Cerebellar nuclear complex (tissue), 1 donor: ENCODE measurements around the gene CDK5RAP2.
"Not testable (repeated sequence)": the region's sequence is repeated elsewhere in the genome, so short reads cannot be mapped to it uniquely, and the experiment has no call there.

Experiments
- DNase-seq, 2 experiments: peaks; one replicate each; lab custom pipeline; 2025; lab: John Stamatoyannopoulos, UW

CDK5RAP2 gene

DNA sequence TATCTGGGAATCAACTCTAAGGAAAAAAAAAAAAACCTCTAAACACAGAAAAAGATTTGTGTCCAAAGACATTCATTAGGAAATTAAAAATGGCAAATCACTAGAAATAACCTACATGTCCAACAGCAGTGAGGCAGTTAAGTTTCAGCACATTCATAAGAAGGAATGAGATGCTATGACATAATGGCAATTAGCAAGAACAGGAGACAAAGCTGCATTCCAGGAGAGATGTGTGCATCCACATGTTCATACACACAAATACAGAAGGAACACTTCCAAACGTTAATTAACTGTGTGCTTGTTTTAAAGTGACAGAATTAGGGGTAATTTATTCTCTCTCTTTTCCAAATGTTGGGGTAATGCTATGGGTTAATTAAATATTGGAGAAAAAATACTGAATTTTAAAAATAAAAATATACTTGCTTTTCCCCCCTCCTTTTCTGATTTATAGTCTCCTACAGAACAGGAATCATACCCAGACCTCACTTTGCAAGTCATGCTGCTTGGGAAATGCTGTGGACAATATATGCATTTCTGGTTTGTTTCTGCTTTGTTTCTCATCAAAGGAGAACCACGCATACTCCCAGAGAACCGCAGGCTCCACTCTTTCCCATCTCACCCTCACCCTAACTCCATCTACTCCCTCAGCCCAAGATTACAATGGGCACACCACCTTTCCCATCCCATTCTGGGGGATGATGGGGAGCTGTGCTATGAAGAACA is 114.1 kb downstream of the CDK5RAP2 start:
- DNase-seq, result no peak

DNA sequence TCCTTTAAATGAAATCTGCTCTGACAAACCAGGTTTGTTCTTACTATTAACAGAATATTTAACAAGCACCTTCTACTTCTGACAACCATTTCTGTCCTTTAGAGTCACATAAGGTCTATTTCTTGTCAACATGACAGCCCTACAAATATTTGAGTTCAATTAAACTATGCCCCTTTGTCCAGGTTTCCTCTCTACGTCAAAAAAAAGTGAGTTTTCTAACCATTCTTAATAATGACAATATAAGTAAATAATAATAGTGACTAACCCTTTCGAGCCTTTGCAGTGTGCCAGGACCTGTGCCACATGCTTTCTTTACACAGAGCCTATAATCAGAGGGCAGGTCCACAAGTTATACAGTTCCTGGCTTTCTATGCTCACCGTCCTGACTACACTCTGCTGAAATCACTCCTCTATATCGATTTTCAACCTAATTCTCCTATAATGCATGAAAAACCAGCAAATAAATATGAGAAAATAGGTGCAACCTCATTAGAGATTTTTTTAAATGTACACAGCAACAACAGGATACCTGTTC is 115.0 kb downstream of the CDK5RAP2 start:
- no peak for DNase-seq

- no peak for DNase-seq
Measured at GRCh38 chr9:120464176-120464886, 115.6 kb downstream of the CDK5RAP2 start.

GRCh38 chr9:120463765-120464164 is 116.2 kb downstream of the CDK5RAP2 start:
- no peak for DNase-seq

DNA sequence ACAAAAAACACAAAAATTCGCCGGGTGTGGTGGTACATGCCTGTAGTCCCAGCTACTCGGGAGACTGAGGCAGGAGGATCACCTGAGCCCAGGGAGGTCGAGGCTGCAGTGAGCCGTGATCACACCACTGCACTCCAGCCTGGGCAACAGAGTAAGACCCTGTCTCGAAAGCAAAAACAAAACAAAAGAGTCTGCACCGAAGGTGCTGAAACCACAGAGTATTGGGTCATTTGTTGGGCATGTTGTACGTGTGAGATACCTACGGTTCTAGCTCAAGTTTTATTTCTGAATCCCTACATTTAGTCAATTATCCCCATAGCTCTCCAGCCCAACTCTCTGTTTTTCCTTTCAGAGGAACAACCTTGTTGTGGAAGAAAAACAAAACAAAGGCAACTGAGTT is 118.3 kb downstream of the CDK5RAP2 start:
- DNase-seq, result not testable (repeated sequence)

GRCh38 chr9:120456218-120456617 is 123.7 kb downstream of the CDK5RAP2 start:
- DNase-seq, result no peak

DNA sequence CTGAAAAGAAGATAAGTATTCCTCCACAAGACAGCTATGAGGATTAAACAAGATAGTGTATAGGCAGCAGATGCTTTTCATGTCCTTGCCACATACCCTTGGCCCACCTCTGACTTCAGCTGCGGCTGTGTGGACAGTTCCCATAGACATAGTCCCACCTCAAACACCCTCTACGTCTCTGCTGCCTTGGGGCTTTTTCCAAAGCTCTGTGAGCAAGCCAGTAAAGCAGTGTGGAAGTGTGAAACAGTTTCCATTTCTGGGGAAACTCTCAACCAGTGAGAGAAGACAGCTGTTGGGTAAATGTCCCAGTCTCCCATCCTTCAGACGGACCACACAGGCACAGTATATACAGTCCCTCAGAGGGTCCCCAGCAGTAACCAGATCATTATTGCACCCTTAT is 125.5 kb downstream of the CDK5RAP2 start:
- no peak for DNase-seq

GRCh38 chr9:120453792-120454191 is 126.2 kb downstream of the CDK5RAP2 start:
- no peak for DNase-seq

GRCh38 chr9:120452631-120453030 is 127.3 kb downstream of the CDK5RAP2 start:
- no peak for DNase-seq

DNA sequence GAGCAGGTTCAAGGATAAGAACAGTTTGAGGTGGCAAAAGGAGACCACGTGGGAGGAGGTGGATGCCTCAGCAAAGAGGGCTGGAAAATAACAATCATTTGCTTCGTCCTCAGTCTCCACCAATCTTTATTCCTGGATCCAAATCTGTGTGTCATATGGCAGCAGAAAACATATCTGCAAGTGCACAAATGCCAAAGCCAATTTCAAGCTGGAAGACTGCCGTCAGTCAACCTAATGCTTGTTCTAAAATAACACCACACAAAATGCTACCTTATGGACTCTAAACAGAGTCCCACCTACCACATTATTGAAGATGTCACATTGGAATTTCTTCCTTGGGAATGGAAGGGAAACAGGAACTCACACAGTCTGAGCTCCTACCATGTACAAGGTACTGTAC is 129.1 kb downstream of the CDK5RAP2 start:
- no peak for DNase-seq

GRCh38 chr9:120449566-120449965 is 130.4 kb downstream of the CDK5RAP2 start:
- no peak for DNase-seq

- DNase-seq, result no peak
Measured at GRCh38 chr9:120447959-120448500, 131.9 kb downstream of the CDK5RAP2 start.

DNA sequence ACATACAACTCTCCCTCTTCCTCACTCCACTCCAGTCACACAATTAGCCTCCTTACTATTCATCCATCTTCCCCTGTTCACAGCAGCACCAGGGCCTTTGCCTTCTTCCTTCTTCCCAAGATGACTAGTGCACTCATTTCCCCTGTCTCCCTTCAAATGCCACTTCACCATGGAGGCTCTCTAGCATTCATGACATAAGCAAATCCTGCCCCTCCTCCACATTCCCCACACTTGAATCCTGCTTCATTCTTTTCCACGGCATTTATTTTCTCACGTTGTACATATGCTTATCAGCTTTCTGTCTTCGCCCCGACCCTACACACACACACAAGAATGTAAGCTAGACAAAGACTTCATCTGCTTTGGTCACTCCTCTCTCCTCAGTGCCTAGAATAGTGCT is 133.3 kb downstream of the CDK5RAP2 start:
- DNase-seq, result no peak

GRCh38 chr9:120443976-120444375 is 136.0 kb downstream of the CDK5RAP2 start:
- DNase-seq, result no peak

DNA sequence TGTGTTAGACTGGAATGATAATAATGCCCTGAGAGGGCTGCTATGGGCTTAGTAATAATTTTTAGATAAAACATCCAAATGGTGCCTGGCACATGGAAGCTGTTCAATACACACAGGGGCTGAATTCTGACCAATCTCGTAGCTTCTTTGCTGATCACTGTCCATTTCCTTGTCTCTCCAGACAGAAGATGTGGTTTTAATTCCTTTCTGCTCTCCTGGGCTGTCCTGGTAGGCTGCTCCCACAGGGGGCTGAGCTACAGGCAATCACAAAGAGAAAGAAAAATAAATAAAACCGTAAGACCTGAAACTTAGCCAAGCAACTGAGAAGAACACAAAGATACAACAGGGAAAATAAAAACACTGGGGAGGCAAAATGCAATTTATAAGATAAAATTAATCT is 136.5 kb downstream of the CDK5RAP2 start:
- no peak for DNase-seq

DNA sequence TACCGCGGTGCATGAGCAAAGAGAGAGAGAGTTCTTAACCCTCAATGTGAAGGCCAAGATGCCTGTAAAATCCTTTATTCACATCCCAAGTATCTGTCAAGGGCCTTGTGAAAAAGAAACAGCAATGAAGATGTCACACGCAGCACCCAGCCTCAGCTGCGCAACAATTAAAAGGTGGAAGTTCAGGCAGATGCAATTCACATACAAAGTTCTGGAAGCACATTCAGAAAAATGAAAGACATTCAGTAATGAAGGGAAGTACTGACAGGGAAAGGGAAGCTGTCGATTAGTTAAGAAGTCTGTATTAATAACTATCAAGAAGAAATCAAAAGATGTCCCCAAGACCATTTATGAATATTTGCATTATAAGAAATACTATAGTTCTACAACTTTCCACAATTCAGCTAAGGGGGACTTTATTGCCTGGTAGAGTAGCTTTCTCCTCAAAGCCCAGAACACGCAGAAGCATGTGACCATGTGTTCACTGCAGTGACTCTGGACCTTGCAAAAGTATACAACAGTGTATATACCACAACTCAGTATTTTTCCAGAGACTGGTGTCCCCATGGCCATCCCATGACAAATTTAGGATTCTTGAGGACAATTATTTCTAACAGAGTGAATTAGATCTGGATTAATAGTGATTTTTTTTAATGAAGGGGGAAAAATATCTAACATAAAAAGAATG is 137.5 kb downstream of the CDK5RAP2 start:
- DNase-seq, result no peak

- DNase-seq, result no peak
Measured at GRCh38 chr9:120441426-120442307, 138.3 kb downstream of the CDK5RAP2 start.

GRCh38 chr9:120440791-120441190 is 139.2 kb downstream of the CDK5RAP2 start:
- DNase-seq, result no peak

GRCh38 chr9:120439926-120440325 is 140.0 kb downstream of the CDK5RAP2 start:
- no peak for DNase-seq

GRCh38 chr9:120438836-120439546 is 141.0 kb downstream of the CDK5RAP2 start:
- no peak for DNase-seq

- no peak for DNase-seq
Measured at GRCh38 chr9:120438111-120438510, 141.9 kb downstream of the CDK5RAP2 start.
